BLaER1 (cell line): ENCODE results near the gene EYS.

Experiments used
- H3K27ac ChIP-seq: shearing (Covaris generic); formaldehyde crosslinking; 2 replicates; pipeline ENCODE4 v1.8.1; 2022
- H3K27me3 ChIP-seq: shearing (Covaris generic); formaldehyde crosslinking; 2 replicates; pipeline ENCODE4 v1.8.1; 2022
- H3K36me3 ChIP-seq: shearing (Covaris generic); formaldehyde crosslinking; 2 replicates; pipeline ENCODE4 v1.8.1; 2022
- H3K4me1 ChIP-seq: shearing (Covaris generic); formaldehyde crosslinking; 2 replicates; pipeline ENCODE4 v1.8.1; 2022
- H3K4me2 ChIP-seq: shearing (Covaris generic); formaldehyde crosslinking; 2 replicates; pipeline ENCODE4 v1.8.1; 2022
- H3K4me3 ChIP-seq: shearing (Covaris generic); formaldehyde crosslinking; 2 replicates; pipeline ENCODE4 v1.8.1; 2022
- H3K9ac ChIP-seq: shearing (Covaris generic); formaldehyde crosslinking; 2 replicates; pipeline ENCODE4 v1.8.1; 2022
- H3K9me3 ChIP-seq: shearing (Covaris generic); formaldehyde crosslinking; 2 replicates; pipeline ENCODE4 v1.8.1; 2022
- H4K20me1 ChIP-seq: shearing (Covaris generic); formaldehyde crosslinking; 2 replicates; pipeline ENCODE4 v1.8.1; 2022
- Cebpa-rat ChIP-seq: shearing (Covaris generic); IDR thresholded peaks from 2 replicates; pipeline ENCODE4 v1.8.1; 2022

EYS gene

DNA sequence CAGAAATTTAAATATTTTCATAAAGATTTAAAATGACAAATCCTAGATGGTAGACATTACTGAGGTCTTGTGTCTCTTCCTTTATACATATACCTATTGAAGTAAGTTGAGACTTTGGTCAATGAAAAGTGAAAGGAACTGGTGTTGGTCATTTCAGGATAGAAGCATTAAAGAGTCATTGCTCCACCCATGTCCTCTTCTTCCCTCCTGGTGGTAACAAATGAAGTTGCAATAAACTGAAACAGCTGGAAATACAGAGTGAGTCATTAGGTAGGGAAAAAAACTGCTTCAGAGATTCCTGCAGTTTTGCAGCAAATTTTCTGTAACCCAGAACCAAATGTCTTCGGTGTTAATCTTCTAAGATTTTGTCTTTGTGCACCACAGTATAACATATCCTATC is 448.0 kb downstream of the EYS start:
- no peaks in the 10 kb centered on the region for H3K4me1 ChIP-seq
- H3K9me3 ChIP-seq: no peaks in the 10 kb centered on the region
- H3K27me3 ChIP-seq: no peaks in the 10 kb centered on the region
- no peaks in the 10 kb centered on the region for H4K20me1 ChIP-seq
- H3K36me3 ChIP-seq: no peaks in the 10 kb centered on the region
- H3K4me2 ChIP-seq: no peak overlapping the region
- H3K27ac ChIP-seq: no peak overlapping the region
- TF ChIP-seq Cebpa-rat: no peak
- no peak overlapping the region for H3K9ac ChIP-seq
- no peak overlapping the region for H3K4me3 ChIP-seq

- Histone ChIP-seq H3K4me2 (no peak overlapping the region), H3K27me3 (no peaks in the 10 kb centered on the region), H3K9me3 (no peaks in the 10 kb centered on the region), H3K4me3 (no peak overlapping the region), H4K20me1 (no peaks in the 10 kb centered on the region), H3K36me3 (no peaks in the 10 kb centered on the region), H3K9ac (no peak overlapping the region), H3K27ac (no peak overlapping the region), H3K4me1 (no peaks in the 10 kb centered on the region)
- TF ChIP-seq Cebpa-rat: no peak
Observed at GRCh38 chr6:65253041-65253440, 454.0 kb downstream of the EYS start.

- Histone ChIP-seq H3K27ac (no peak overlapping the region), H3K36me3 (no peaks in the 10 kb centered on the region), H3K4me2 (no peak overlapping the region), H3K4me3 (no peak overlapping the region), H3K9me3 (no peaks in the 10 kb centered on the region), H4K20me1 (no peaks in the 10 kb centered on the region), H3K27me3 (no peaks in the 10 kb centered on the region), H3K4me1 (no peaks in the 10 kb centered on the region), H3K9ac (no peak overlapping the region)
- no peak for TF ChIP-seq Cebpa-rat
Observed at GRCh38 chr6:65248101-65248610, 458.9 kb downstream of the EYS start.

- Histone ChIP-seq H3K27ac (no peak overlapping the region), H3K4me3 (no peak overlapping the region), H4K20me1 (no peaks in the 10 kb centered on the region), H3K9ac (no peak overlapping the region), H3K4me1 (0 out of 2 replicates have a peak, but pooled peaks cover 10% of the 10 kb centered on the region), H3K9me3 (no peaks in the 10 kb centered on the region), H3K36me3 (no peaks in the 10 kb centered on the region), H3K4me2 (no peak overlapping the region), H3K27me3 (no peaks in the 10 kb centered on the region)
- TF ChIP-seq Cebpa-rat: no peak
Observed at GRCh38 chr6:65231616-65232015, 475.4 kb downstream of the EYS start.

- Histone ChIP-seq H3K36me3 (no peaks in the 10 kb centered on the region), H3K27me3 (no peaks in the 10 kb centered on the region), H3K4me1 (0 out of 2 replicates have a peak, but pooled peaks cover 10% of the 10 kb centered on the region), H3K27ac (no peak overlapping the region), H3K9me3 (no peaks in the 10 kb centered on the region), H3K9ac (no peak overlapping the region), H3K4me2 (no peak overlapping the region), H4K20me1 (no peaks in the 10 kb centered on the region), H3K4me3 (no peak overlapping the region)
- no peak for TF ChIP-seq Cebpa-rat
Observed at GRCh38 chr6:65229825-65230224, 477.2 kb downstream of the EYS start.

DNA sequence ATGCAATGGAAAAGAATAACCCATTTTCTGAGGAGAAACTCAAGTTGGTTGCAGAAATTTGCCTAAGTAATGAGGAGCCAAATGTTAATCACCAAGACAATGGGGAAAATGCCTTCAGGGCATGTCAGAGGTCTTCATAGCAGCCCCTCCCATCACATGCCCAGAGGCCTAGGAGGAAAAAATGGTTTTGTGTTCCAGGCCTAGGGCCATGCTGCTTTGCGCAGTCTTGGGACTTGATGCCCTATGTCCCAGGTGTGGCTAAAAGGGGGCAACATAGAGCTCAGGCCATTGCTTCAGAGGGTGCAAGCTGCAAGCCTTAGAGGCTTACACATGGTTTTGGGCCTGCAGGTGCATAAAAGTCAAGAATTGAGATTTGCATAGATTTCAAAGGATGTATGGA is 485.9 kb downstream of the EYS start:
- TF ChIP-seq Cebpa-rat: no peak

DNA sequence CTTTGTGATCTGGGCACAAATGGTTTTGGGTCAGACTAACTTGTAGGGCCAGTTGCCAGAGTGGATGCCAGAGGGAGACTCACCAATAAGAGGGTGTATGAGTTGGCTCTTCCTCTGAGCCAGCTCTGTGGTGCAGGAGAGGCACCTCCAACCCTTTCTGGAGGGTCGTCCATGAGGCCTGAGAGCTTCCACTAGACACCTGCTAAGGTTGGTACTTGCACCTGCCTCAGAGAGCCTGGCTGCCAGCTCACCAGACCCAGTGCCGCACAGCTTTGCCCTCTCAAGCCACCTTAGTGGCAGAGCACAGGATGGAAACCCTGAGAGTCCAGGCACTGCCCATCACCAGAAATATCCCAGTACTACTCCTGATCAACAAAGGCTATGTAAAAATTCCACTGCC is 504.3 kb downstream of the EYS start:
- H3K4me3 ChIP-seq: no peak overlapping the region
- no peaks in the 10 kb centered on the region for H3K9me3 ChIP-seq
- H3K9ac ChIP-seq: no peak overlapping the region
- TF ChIP-seq Cebpa-rat: no peak
- H3K27ac ChIP-seq: no peak overlapping the region
- no peaks in the 10 kb centered on the region for H4K20me1 ChIP-seq
- H3K4me1 ChIP-seq: peaks cover 9% of the 10 kb centered on the region
- no peaks in the 10 kb centered on the region for H3K27me3 ChIP-seq
- H3K4me2 ChIP-seq: peak overlapping the region; percentile 61
- no peaks in the 10 kb centered on the region for H3K36me3 ChIP-seq

More for the DNA sequence above, 485.9 kb downstream of the EYS start:
- Histone ChIP-seq H3K4me3 (no peak overlapping the region), H3K27ac (no peak overlapping the region), H3K9me3 (peaks cover 19% of the 10 kb centered on the region), H3K9ac (no peak overlapping the region), H4K20me1 (no peaks in the 10 kb centered on the region), H3K4me1 (no peaks in the 10 kb centered on the region), H3K36me3 (no peaks in the 10 kb centered on the region), H3K4me2 (no peak overlapping the region), H3K27me3 (no peaks in the 10 kb centered on the region)

GRCh38 chr6:65199683-65200082 is 507.3 kb downstream of the EYS start:
- no peak overlapping the region for H3K4me3 ChIP-seq
- H3K4me2 ChIP-seq: no peak overlapping the region
- no peak overlapping the region for H3K9ac ChIP-seq
- no peaks in the 10 kb centered on the region for H4K20me1 ChIP-seq
- H3K9me3 ChIP-seq: no peaks in the 10 kb centered on the region
- H3K27ac ChIP-seq: no peak overlapping the region
- H3K36me3 ChIP-seq: no peaks in the 10 kb centered on the region
- peaks cover 9% of the 10 kb centered on the region for H3K4me1 ChIP-seq
- TF ChIP-seq Cebpa-rat: no peak
- no peaks in the 10 kb centered on the region for H3K27me3 ChIP-seq

- H3K27ac ChIP-seq: no peak overlapping the region
- peaks cover 9% of the 10 kb centered on the region for H3K4me1 ChIP-seq
- TF ChIP-seq Cebpa-rat: no peak
Observed at GRCh38 chr6:65199121-65199520, 507.9 kb downstream of the EYS start.

DNA sequence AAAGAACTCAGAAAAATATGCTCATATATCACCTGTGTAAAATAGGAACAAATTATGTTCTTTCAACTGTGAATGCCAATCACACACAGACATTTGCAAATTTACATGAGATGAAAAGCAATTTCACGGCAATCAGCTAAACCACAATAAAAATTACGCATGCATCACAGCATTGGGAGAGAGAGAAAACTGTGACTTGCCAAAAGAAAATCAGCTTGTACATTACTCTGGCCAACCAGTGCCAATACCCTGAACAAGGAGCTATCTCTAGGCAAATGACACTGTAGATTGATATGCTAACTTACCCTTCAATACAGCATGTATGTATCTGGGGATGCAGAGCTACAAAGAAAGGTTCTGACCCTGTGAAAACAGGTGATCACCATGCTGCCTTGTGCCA is 515.6 kb downstream of the EYS start:
- Histone ChIP-seq H3K4me1 (peaks cover 25% of the 10 kb centered on the region), H4K20me1 (no peaks in the 10 kb centered on the region), H3K36me3 (no peaks in the 10 kb centered on the region), H3K9me3 (no peaks in the 10 kb centered on the region), H3K4me2 (peak overlapping the region; percentile 25; the same call in 1 of the 2 replicates), H3K27ac (no peak overlapping the region), H3K4me3 (no peak overlapping the region), H3K9ac (no peak overlapping the region), H3K27me3 (no peaks in the 10 kb centered on the region)
- TF ChIP-seq Cebpa-rat: no peak

More at GRCh38 chr6:65199121-65199520, 507.9 kb downstream of the EYS start:
- Histone ChIP-seq H3K36me3 (no peaks in the 10 kb centered on the region), H3K4me3 (no peak overlapping the region), H3K27me3 (no peaks in the 10 kb centered on the region), H3K9ac (no peak overlapping the region), H3K9me3 (no peaks in the 10 kb centered on the region), H4K20me1 (no peaks in the 10 kb centered on the region), H3K4me2 (no peak overlapping the region)
